GM18858 (cell line): ENCODE data around the gene CST3.
A peak's percentile ranks its signal among the peaks of the same experiment; 100 is the strongest.
"Not testable (repeated sequence)": the region's sequence is repeated elsewhere in the genome, so short reads cannot be mapped to it uniquely, and the experiment has no call there.

Experiments
- ATAC-seq: cut with Tn5 transposase; IDR thresholded peaks from one replicate; pipeline ENCODE4 v1.9.1; 2021; ENCODE audit not compliant: unreplicated experiment

Gene CST3

GRCh38 chr20:23637282-23638221 is at the start of gene CST3:
Gene CST3 (minus strand): TSS chr20:23637955. CDS start chr20:23637862, 93 bp downstream.
- peak; percentile 50 for ATAC-seq

- no peak for ATAC-seq
Observed at GRCh38 chr20:23686046-23686750, 48.4 kb upstream of the CST3 start.

- ATAC-seq: not testable (repeated sequence)
Observed at GRCh38 chr20:23685529-23685896, 47.8 kb upstream of the CST3 start.

- ATAC-seq: no peak
Observed at GRCh38 chr20:23684261-23684660, 46.5 kb upstream of the CST3 start.

- no peak for ATAC-seq
Observed at GRCh38 chr20:23683807-23684206, 46.1 kb upstream of the CST3 start.

GRCh38 chr20:23683281-23683680 is 45.5 kb upstream of the CST3 start:
- ATAC-seq: no peak

- ATAC-seq: no peak
Observed at GRCh38 chr20:23680146-23680545, 42.4 kb upstream of the CST3 start.

- ATAC-seq: no peak
Observed at GRCh38 chr20:23679133-23680092, 41.7 kb upstream of the CST3 start.

- ATAC-seq: no peak
Observed at GRCh38 chr20:23673209-23673608, 35.5 kb upstream of the CST3 start.

GRCh38 chr20:23672158-23672557 is 34.4 kb upstream of the CST3 start:
- ATAC-seq: no peak

GRCh38 chr20:23671479-23671878 is 33.7 kb upstream of the CST3 start:
- ATAC-seq: no peak

- ATAC-seq: no peak
Observed at GRCh38 chr20:23670361-23670760, 32.6 kb upstream of the CST3 start.

- ATAC-seq: no peak
Observed at GRCh38 chr20:23669866-23670265, 32.1 kb upstream of the CST3 start.

GRCh38 chr20:23669327-23669726 is 31.6 kb upstream of the CST3 start:
- ATAC-seq: no peak

GRCh38 chr20:23668477-23668951 is 30.8 kb upstream of the CST3 start:
- no peak for ATAC-seq

GRCh38 chr20:23667666-23668065 is 29.9 kb upstream of the CST3 start:
- no peak for ATAC-seq

GRCh38 chr20:23666698-23667097 is 28.9 kb upstream of the CST3 start:
- ATAC-seq: no peak

GRCh38 chr20:23666189-23666588 is 28.4 kb upstream of the CST3 start:
- no peak for ATAC-seq

- no peak for ATAC-seq
Observed at GRCh38 chr20:23664954-23665353, 27.2 kb upstream of the CST3 start.

GRCh38 chr20:23664046-23664445 is 26.3 kb upstream of the CST3 start:
- ATAC-seq: not testable (repeated sequence)

GRCh38 chr20:23663180-23663579 is 25.4 kb upstream of the CST3 start:
- ATAC-seq: no peak
